Progenitor cell of endocrine pancreas (in vitro differentiated cells): ENCODE data around the gene MYO9A. TPM values are rescaled to one million over a fixed set of nuclear protein-coding genes. Genes with fewer than 3 reads are reported as not detected.

Source experiments
- DNase-seq: peaks from one replicate; pipeline ENCODE4 v3.0.0; 2021; ENCODE audit warnings: low spot score; ENCODE audit not compliant: unreplicated experiment
- H3K27ac Mint-ChIP-seq: 2 replicates; pipeline ENCODE4 v1.8.0; 2021; ENCODE audit warnings: mild to moderate bottlenecking, moderate library complexity, mixed read lengths
- H3K27me3 Mint-ChIP-seq: 2 replicates; pipeline ENCODE4 v1.8.0; 2021; ENCODE audit warnings: mixed read lengths
- H3K36me3 Mint-ChIP-seq: 2 replicates; pipeline ENCODE4 v1.8.0; 2022; ENCODE audit warnings: mixed read lengths; ENCODE audit not compliant: insufficient read depth
- H3K4me1 Mint-ChIP-seq: 2 replicates; pipeline ENCODE4 v1.8.0; 2021; ENCODE audit warnings: low read depth, mixed read lengths
- H3K4me3 Mint-ChIP-seq: 2 replicates; pipeline ENCODE4 v1.8.0; 2021; ENCODE audit warnings: low read depth, mild to moderate bottlenecking, moderate library complexity, mixed read lengths
- H3K9me3 Mint-ChIP-seq: 2 replicates; pipeline ENCODE4 v1.8.0; 2021; ENCODE audit warnings: low read depth, mixed read lengths
- CTCF ChIP-seq: fragments of 200-600 bp; sonication (generic); IDR thresholded peaks from one replicate; pipeline ENCODE4 v1.5.0; 2021; ENCODE audit warnings: antibody characterized with exemption, mild to moderate bottlenecking; ENCODE audit not compliant: unreplicated experiment
- total RNA-seq: library from RNA; stranded (reverse); gene quantifications from 2 replicates; pipeline ENCODE4 v1.2.1, GENCODE V29; 2021

MYO9A gene
- total RNA-seq, 1 donor from 2014 or later: 32.0 TPM

GRCh38 chr15:71773206-71773859 lies 344.6 kb downstream of the MYO9A start:
- no peak for TF ChIP-seq CTCF
- no peak for DNase-seq
- Mint-ChIP-seq H3K27me3 (no peaks in the 10 kb centered on the region), H3K36me3 (peaks cover under 1% of the 10 kb centered on the region), H3K4me3 (no peak overlapping the region), H3K27ac (no peak overlapping the region), H3K9me3 (peaks cover under 1% of the 10 kb centered on the region), H3K4me1 (no peaks in the 10 kb centered on the region)

Other genes starting within 250 kb of the MYO9A start
- gene SENP8, start 253 bp upstream of the MYO9A start, total RNA-seq: 4.7 and 5.1 TPM in 2 replicates
- 4.0 and 5.0 TPM in 2 replicates for gene GRAMD2A, start 79.6 kb upstream of the MYO9A start, total RNA-seq
- gene PKM, start 113.0 kb upstream of the MYO9A start, total RNA-seq: 511 and 525 TPM in 2 replicates
- 131 and 134 TPM in 2 replicates for gene PARP6, start 154.4 kb upstream of the MYO9A start, total RNA-seq
- 1.2 and 1.4 TPM in 2 replicates for gene CELF6, start 202.0 kb upstream of the MYO9A start, total RNA-seq